GM10266 (cell line): ENCODE results near the gene PLOD2.

Experiments used
- DNase-seq: peaks from one replicate; pipeline ENCODE4 v3.0.0; 2012; ENCODE audit errors: extremely low spot score
- CTCF ChIP-seq: IDR thresholded peaks from 2 replicates; pipeline ENCODE4 v1.5.1; 2012; ENCODE audit warnings: mild to moderate bottlenecking, low read depth; ENCODE audit not compliant: control insufficient read depth, insufficient read depth; ENCODE audit errors: missing control alignments

The PLOD2 gene

DNA sequence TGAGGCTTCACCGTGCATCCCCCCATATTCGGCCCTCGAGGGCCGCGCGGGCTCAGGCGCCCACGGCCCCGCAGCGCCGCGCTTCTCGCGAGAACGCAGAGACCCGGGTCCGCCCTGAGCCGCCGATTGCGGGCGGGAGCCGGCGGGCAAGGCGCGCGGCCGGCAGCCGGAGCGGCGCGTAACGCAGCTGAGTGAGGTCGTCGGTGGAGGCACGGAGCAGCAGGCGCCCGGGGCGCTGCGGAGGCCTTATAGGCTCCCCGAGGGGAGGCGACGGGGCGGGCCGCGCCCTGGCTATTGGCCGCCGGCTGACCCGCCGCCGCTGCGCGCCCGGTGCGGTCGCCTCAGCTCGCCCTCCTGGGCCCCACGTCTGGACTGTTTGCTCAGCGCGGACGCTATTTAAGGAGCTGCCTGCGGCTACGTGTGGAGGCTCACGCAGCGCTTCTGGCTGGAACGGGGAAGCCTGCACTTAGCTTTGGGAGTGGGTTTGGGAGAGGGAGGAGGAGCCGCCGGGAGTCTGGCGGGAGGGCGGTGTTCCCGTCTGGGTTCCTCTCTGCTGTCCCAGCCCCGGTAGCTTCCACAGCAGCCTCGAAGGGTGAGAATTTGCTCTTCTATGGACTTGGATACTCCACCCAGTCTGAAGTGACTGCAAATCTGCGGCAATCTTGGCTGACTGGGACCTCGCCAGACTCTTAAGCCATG is at the start of gene PLOD2:
PLOD2 (minus strand) TSS at position 221 of the 699 bp plus-strand sequence; CDS start at position 26, 195 bp downstream.
- DNase-seq, result peak; percentile 45
- TF ChIP-seq CTCF, result no peak

DNA sequence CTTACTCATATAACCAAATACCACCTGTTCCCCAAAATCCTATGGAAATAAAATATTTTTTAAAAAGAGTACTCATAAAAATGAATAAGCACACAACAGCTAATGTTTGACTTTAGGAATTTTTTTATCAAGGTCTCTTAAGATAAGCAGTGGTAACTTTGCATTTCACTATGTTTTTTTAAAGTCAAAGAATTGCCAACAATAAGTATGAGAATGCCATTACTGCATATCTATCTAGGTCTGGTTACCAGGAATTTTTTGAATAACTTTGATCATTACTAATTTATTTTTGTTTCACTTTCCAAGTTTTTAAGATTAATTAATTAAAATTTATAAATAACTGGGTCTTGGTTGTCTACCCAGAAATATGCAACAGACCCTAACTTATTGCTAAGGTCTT is 48.4 kb upstream of the PLOD2 start:
- TF ChIP-seq CTCF, result no peak
- no peak for DNase-seq

DNA sequence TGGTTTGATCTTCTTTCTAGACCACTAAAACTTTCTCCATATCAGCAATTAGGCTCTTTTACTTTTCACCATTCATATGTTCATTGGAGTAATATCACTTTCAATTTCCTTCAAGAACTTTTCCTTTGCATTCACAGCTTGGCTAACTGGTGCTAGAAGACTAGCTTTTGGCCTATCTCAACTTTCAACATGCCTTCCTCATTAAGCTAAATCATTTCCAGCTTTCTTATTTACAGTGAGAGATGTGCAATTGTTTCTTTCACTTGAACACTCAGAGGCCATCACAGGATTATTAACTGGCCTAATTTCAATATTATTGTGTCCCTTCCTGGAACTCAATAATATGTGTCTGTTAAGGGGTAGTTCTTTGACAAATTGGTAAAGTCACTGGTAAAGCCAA is 42.8 kb upstream of the PLOD2 start:
- no peak for TF ChIP-seq CTCF

DNA sequence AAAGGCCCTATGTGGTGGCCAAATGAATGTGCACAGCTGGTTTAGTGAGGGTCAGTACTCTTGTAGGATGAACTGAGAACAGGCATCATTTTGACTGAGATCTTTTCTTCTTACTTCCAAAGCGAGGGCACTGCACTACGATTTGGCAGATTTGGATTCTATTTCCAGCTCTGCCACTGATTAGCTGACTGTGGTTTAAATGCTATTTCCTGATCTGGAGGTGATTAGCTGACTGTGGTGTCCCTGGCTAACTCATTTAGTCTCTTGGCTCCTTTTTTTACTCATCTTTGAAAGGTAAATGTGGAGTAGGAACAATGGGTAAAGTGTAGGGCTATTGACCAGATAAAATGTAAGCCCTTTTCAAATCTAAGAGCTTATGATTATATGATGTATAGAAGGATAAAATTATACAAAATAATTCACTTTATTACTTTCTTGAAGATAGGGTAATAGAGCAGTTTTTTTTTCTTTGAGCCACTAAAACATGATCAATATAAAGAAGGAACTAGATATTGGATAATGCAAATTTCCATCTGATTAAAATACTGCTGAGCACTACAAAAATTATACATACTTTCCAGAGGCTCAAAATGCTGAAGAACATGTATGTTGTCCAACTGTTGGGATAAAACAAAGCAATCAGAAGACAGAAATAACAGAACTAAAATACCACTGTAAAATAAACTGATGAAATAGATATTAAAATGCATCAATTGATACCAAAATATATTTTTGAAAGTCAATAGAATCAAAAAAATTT is 39.7 kb upstream of the PLOD2 start:
- no peak for TF ChIP-seq CTCF
- DNase-seq, result no peak

More for the DNA sequence above, 42.8 kb upstream of the PLOD2 start:
- DNase-seq, result no peak

DNA sequence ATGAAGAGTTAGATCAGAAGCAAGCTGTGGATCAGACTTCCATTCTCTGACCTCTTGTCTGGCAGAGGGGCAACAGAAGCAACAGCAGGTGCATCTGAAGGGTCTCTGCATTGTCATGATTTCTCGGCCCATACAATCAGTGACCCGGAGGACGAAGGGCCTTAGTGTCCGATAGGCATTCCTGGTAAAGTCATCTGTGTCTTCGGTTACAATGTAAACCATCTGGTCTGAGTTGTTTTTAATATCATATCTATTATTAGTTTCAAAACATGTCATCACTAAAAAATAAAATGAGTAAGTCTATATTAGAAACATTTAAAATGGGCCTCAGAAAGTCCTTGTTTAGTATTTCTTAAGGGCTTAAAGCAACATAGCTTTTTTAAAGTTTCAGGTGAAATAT is 38.8 kb upstream of the PLOD2 start:
- DNase-seq, result no peak
- TF ChIP-seq CTCF, result no peak

DNA sequence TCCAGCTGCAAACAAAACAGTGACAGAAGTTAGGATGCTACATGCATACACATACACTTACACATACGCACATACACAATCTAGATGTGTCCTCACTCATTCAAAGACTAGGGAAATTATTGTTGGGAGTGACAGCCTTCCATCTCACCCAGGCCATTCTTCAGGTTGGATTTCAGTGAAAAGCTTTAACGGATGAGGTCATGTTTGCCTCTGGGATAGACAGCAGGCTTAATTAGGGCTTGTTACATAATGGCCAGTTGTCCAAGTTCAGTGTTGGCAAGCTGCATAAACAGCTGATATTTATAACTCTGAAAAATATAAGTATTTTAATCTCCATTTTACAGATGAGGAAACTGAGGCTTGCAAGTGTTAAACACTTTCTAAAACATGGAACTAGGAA is 35.8 kb upstream of the PLOD2 start:
- TF ChIP-seq CTCF, result no peak
- no peak for DNase-seq

DNA sequence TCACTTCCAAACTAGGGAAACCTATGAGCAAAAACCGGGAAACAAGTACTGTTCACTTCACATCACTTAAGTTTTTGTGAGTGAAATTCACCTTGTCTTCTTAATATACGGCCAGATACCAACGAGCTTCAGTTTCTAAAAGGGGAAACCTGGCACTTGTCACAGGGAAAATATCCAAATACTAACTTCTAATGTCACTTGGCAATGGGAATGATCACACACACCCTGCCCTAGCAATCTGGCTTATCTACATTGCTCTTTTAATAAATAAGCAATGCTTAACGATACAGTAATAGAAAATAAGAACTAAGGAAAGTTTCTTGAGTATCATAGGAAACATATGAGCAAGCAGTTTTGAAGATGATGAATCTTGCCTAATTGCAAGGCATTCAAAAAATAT is 34.6 kb upstream of the PLOD2 start:
- no peak for DNase-seq
- TF ChIP-seq CTCF, result no peak
